GM18519 (cell line): Measurements from ENCODE around the gene PARN.

ENCODE experiments used
- ATAC-seq: cut with Tn5 transposase; IDR thresholded peaks from one replicate; pipeline ENCODE4 v1.9.1; 2021; ENCODE audit warnings: mild to moderate bottlenecking, moderate library complexity; ENCODE audit not compliant: unreplicated experiment, low FRiP score

The PARN gene

GRCh38 chr16:14502256-14502875, 127.7 kb downstream of the PARN start:
- no peak for ATAC-seq

GRCh38 chr16:14501331-14502255, 128.5 kb downstream of the PARN start:
- ATAC-seq = no peak

GRCh38 chr16:14500791-14501190, 129.3 kb downstream of the PARN start:
- ATAC-seq = no peak

GRCh38 chr16:14499110-14499509, 130.9 kb downstream of the PARN start:
- ATAC-seq = no peak

- no peak for ATAC-seq
These were observed 132.6 kb downstream of the PARN start for GRCh38 chr16:14497245-14498082.

- ATAC-seq = no peak
These were observed 133.3 kb downstream of the PARN start for GRCh38 chr16:14496786-14497185.

GRCh38 chr16:14496047-14496770, 133.9 kb downstream of the PARN start:
- ATAC-seq = no peak

GRCh38 chr16:14495213-14496046, 134.6 kb downstream of the PARN start:
- no peak for ATAC-seq

- no peak for ATAC-seq
These were observed 135.6 kb downstream of the PARN start for GRCh38 chr16:14494396-14494966.

GRCh38 chr16:14493791-14494190, 136.3 kb downstream of the PARN start:
- ATAC-seq = no peak

GRCh38 chr16:14492614-14493013, 137.4 kb downstream of the PARN start:
- no peak for ATAC-seq

- ATAC-seq = no peak
These were observed 138.1 kb downstream of the PARN start for GRCh38 chr16:14491861-14492529.

- ATAC-seq = no peak
These were observed 139.8 kb downstream of the PARN start for GRCh38 chr16:14490235-14490634.

GRCh38 chr16:14489460-14489859, 140.6 kb downstream of the PARN start:
- no peak for ATAC-seq

- ATAC-seq = no peak
These were observed 142.5 kb downstream of the PARN start for GRCh38 chr16:14487579-14487978.

GRCh38 chr16:14486520-14487303, 143.3 kb downstream of the PARN start:
- no peak for ATAC-seq

- no peak for ATAC-seq
These were observed 144.1 kb downstream of the PARN start for GRCh38 chr16:14485811-14486519.
